Retinal pigment epithelial cell (primary cell): ENCODE results near the gene CHIC2.

ENCODE experiments used
- DNase-seq: peaks from one replicate; pipeline ENCODE4 v3.0.0-alpha.2; 2010; ENCODE audit warnings: low read depth
- H3K4me3 ChIP-seq: 2 replicates; pipeline ENCODE4 v1.5.1; 2011; ENCODE audit warnings: mild to moderate bottlenecking, low read length, control low read depth, moderate library complexity
- CTCF ChIP-seq: conservative IDR thresholded peaks from 2 replicates; pipeline ENCODE4 v1.5.1; 2011; ENCODE audit warnings: low read depth, low read length, control low read depth, inconsistent platforms

CHIC2 gene

GRCh38 chr4:53974561-53974960 is 89.8 kb downstream of the CHIC2 start:
- no peak for TF ChIP-seq CTCF
- no peak for DNase-seq
- H3K4me3 ChIP-seq = no peak overlapping the region

- no peak for DNase-seq
- TF ChIP-seq CTCF = no peak
Observed at GRCh38 chr4:53967986-53968385, 96.4 kb downstream of the CHIC2 start.

GRCh38 chr4:53963781-53964180 is 100.6 kb downstream of the CHIC2 start:
- no peak for DNase-seq
- TF ChIP-seq CTCF = no peak

More at GRCh38 chr4:53967986-53968385, 96.4 kb downstream of the CHIC2 start:
- H3K4me3 ChIP-seq = no peak overlapping the region

GRCh38 chr4:53963336-53963735 is 101.1 kb downstream of the CHIC2 start:
- no peak overlapping the region for H3K4me3 ChIP-seq
- no peak for TF ChIP-seq CTCF
- no peak for DNase-seq

More at GRCh38 chr4:53963781-53964180, 100.6 kb downstream of the CHIC2 start:
- no peak overlapping the region for H3K4me3 ChIP-seq

- DNase-seq = no peak
- no peak overlapping the region for H3K4me3 ChIP-seq
- TF ChIP-seq CTCF = no peak
Observed at GRCh38 chr4:53962516-53963225, 101.7 kb downstream of the CHIC2 start.

- DNase-seq = no peak
- TF ChIP-seq CTCF = no peak
- H3K4me3 ChIP-seq = no peak overlapping the region
Observed at GRCh38 chr4:53961351-53961750, 103.1 kb downstream of the CHIC2 start.

- TF ChIP-seq CTCF = no peak
- H3K4me3 ChIP-seq = no peak overlapping the region
- DNase-seq = no peak
Observed at GRCh38 chr4:53960843-53961242, 103.6 kb downstream of the CHIC2 start.
